Islet of Langerhans (tissue), 1 donor: ENCODE results near the gene PHF14.

ENCODE experiments used
- FAIRE-seq: peaks from one replicate; lab custom pipeline; 2011; peaks lifted over from hg19 to GRCh38; lab: Jason Lieb, UNC

PHF14 gene

GRCh38 chr7:11212080-11212711, 238.5 kb downstream of the PHF14 start:
- FAIRE-seq = peak; percentile 96

- no peak for FAIRE-seq
Observed at GRCh38 chr7:11212816-11213215, 239.1 kb downstream of the PHF14 start.

DNA sequence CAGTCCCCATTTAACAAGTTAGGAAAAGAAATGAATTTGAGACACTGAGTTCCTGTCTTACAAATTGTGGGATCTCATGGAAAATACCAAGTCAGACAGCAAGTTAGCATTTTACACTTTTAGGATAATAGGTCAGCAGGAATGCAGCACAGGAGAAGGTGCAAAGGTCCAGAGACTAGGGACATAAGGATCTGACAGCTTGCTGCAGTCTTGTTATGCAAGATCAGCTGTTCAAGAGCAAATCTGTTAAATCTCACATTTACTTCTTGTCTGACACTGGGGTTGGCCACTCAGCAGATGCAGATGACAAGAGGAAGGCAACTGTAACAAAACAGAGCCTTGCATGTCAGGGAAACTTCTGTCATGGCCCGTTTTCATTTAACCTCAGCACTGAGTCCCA, 239.6 kb downstream of the PHF14 start:
- FAIRE-seq = no peak

DNA sequence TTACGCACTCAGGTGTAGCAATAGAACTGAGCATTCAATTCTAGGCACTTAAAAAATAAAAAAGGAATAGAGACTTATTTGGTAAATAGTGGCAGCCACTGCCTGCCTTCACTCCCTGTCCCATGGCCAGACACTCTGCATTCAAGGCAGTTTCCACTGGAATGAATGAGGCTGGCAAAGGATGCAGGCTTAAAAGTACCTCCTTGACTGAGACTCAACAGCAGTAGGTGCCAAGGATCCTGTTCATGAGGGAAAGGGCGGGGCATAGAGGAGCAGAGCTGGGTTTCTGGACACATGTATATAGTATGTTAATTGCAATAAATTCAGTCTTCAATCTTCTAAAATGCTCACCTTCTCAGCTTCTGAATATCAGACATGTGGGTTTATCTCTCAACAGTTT, 242.6 kb downstream of the PHF14 start:
- FAIRE-seq = no peak

DNA sequence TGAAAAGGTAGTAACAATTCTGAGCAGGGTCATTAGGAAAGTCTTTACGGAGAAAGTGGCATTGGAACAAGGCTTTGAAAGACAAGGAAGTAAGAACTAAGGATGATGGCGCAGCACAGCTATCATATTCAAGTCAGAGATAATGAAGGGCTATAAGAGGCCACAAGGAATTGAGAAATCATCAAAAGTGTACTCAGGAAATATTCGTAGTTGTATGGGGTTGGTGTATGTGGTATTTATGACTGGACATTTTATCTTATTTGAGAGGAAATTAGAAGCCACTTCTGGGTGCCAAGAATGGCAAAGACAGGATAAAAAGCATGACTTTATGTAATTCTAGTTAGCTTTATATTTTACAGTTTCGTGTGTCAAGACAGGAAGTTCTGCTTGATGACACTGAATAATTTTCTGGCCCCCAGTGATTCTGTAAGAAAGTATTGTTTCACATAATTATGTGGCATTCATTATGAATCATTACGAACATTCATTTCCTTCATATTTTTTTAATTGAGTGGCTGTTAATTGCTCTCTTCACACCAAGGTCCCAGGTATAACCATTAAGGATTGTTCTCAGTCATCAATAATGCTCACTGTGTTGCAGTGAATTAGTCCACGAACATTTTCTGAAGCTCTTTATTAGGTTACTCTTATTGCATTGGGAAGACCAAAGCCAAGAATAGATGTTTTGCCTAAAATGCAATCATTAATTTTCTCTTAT, 244.3 kb downstream of the PHF14 start:
- FAIRE-seq = no peak
